ENCODE data around the gene SLC39A8.

Gene SLC39A8

GRCh38 chr4:102338405-102338804, 6.9 kb downstream of the SLC39A8 start:
- no peak for DNase-seq

DNA sequence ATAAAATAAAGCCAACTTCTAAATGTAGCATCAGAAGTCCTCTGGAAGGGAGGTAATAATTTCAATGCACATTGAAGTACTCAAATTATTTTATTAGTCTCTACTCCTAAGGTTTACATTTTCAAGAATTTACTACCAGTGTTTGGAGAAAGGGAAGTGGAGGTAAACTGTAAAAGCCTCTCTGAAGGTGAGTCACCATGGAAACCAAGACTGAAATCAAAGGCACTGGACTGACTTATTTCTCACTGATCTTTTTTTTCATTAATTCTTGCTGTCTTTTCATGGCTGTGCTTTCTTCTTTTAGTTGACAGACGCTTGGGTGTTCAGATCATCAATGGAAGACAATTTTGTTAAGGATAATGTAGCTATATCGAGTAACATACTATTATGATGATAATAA, 9.7 kb downstream of the SLC39A8 start:
- DNase-seq: no peak

- DNase-seq: no peak
Observed at GRCh38 chr4:102334624-102335023, 10.7 kb downstream of the SLC39A8 start.

- DNase-seq: no peak
Observed at GRCh38 chr4:102333787-102334186, 11.5 kb downstream of the SLC39A8 start.

- DNase-seq: no peak
Observed at GRCh38 chr4:102328045-102328444, 17.2 kb downstream of the SLC39A8 start.

GRCh38 chr4:102326951-102327350, 18.3 kb downstream of the SLC39A8 start:
- no peak for DNase-seq

- no peak for DNase-seq
Observed at GRCh38 chr4:102324730-102325129, 20.6 kb downstream of the SLC39A8 start.

DNA sequence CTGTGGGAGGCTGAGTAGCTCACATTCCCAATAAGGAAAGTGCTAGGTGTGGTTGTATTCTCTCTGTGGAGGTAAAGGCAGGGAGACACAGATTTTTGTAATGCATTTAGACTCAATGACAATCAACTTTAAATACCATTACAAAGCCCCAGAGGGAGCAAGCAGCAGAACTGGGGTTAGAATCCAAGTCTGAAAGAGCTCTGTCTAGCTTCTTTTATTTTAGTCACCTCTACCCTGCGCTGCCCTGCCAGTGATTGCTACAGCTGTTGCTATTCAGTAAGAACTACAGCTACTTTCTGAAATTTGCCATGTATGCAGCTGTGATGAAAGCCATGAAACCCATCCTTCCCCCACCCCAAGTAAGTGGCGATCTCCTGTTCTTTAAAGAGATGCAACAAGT, 22.5 kb downstream of the SLC39A8 start:
- no peak for DNase-seq

DNA sequence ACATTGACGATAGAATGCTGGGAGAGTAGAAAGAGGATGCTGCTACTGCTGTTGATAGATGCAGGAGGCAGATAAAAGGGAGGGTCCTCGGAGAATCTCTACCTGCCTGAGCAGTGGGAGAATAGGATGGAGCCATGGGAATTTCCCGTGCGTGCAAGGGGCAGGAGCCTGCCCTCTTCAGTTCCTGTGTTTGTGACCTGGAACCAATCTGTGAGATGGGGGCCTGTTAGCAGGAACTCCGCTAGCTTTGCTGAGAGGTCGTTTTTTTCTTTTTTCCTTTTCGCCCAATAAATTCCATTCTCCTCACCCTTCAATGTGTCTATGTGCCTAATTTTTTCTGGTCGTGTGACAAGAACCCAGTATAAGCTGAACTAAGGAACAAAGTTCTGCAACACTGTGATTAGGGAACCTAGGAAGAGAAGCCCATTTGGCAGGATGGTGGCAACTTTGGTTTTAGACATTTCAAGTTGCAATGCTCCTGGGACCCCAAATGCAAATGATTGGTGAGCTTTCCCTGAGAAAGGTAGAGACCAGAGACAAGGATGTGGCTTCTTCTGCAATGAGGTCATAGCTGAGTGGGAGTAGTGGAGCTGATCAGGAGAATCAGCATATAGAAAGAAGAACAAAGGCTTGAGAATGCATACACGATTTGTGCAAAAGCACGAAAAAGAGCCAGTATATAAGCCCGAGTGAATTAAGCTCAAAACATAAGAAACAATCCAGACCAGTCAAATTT, 23.9 kb downstream of the SLC39A8 start:
- no peak for DNase-seq

DNA sequence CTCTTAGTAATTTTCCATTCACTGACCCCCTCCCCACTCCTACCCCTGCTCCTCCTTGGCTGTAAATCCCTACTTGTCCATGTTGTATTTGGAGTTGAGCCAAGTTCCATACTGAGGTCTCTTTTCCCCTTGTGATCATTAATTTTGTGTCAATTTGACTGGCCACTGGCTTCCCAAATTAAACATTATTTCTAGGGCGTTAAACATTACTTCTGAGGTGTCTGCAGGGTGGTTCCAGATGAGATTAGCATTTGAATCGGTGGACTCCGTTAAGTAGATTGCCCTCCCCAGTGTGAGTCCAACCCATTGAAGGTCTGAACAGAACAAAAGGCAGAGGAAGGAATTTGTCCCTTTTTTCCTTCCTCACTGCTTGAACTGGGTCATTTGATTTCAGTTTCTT, 25.7 kb downstream of the SLC39A8 start:
- no peak for DNase-seq

DNA sequence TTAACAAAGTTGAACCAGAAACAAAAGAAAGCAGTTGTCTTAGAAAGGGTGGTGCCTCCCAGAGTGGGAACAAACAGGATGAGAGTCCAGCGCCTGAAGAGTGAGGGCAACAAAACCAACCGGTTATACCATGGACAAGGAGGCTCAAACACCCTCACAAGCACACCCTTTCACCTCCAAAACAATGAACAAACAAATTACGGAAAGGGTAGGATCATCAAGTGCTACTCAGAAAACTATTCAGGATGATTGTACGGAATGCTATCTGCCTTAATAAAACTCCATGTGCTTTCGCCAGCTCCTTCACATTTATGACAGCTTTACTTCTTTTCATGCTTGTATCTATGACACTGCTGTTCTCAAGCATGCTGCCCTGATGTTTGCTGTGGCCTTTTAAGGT, 26.8 kb downstream of the SLC39A8 start:
- DNase-seq: no peak

DNA sequence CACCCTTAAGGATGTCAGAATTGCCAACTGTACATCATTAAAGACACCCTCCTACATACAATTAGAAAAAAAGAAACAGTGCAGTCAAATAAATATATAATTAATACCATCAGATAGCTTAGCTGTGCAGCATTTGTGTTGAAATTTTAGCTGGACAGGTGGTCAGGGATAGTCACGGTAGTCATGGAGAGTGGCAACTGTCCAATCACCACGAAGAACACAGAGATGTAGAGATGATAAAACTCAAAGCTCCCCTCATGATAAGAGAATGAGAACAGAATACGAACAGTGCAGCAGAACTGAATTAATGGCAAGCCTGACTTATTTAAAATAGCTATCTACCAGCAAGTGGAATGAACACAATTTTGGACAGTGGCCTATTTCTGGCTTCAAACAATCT, 27.2 kb downstream of the SLC39A8 start:
- DNase-seq: no peak

- DNase-seq: no peak
Observed at GRCh38 chr4:102317459-102317858, 27.8 kb downstream of the SLC39A8 start.

GRCh38 chr4:102316585-102316984, 28.7 kb downstream of the SLC39A8 start:
- no peak for DNase-seq

GRCh38 chr4:102315532-102315931, 29.8 kb downstream of the SLC39A8 start:
- no peak for DNase-seq

DNA sequence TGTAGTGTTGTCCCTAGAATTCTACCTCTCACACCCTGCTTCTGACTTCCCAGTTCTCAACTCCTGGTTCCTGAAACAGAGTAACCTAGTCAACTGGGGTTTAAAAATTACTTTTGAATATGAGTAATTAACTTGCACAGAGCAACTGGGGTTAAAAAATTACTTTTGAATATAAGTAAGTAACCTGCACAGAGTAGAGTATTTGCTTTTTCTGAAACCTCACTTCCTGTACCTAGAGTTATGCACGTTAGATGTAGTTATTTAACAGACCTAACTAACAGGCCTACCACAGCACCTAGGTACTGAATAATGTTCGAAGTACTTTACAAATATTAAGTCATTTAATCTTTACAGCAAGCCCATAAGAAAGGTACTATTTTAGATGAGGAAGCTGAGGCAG, 32.9 kb downstream of the SLC39A8 start:
- no peak for DNase-seq

DNA sequence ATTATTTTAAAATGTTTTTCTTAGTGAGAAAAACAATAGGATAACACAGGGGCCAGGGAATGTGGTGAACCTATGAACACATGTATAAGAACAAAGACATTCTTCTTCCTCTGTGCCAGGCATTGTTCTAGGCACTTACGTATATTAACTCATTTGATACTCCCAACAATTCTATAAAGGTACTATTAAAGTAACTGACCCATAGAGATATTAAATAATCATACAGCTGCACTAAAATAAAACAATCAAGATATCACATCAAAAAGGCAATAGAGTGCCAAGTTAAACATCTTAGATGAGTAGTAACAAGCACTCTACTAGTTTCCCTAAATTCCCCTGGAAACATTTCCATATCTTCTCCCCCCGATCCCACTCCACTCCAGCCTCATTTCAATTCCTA, 33.4 kb downstream of the SLC39A8 start:
- no peak for DNase-seq

DNA sequence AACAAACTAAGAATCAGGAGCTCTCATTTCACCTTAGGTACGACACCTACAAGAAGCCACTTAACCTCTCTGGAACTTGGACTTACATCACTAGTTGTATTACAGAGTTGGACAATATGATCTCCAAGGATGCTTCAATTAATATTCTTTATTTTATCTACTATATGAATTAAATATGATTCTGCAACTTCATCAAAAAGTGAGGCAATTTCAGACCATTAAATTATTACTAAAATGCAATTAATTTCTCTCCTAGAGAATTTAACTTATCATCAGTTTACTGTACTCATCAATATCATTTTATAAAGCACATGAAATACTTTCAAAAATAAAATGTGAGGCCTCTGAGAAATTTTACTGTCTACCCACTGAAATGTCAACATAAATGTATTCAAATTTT, 33.9 kb downstream of the SLC39A8 start:
- DNase-seq: no peak

- DNase-seq: no peak
Observed at GRCh38 chr4:102308032-102308799, 37.1 kb downstream of the SLC39A8 start.

DNA sequence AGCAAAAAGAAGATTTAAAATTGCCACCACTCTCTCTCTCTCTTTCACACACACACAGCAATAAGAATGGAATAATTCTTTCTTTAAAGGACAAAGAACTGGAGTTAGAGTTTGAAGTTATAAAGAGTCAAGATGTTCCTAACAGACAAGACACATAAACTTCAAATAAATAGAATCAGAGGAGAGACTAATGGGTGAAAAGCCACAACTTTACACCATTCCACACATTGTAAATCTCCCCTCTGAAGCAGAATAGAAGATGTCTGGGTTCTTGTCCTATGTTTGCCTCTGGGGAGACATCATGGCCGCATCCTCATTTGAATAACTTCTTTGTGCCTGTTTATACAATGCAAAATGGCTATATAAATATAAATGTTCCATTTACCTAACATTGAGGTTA, 39.6 kb downstream of the SLC39A8 start:
- DNase-seq: no peak

GRCh38 chr4:102302762-102303161, 42.5 kb downstream of the SLC39A8 start:
- no peak for DNase-seq

DNA sequence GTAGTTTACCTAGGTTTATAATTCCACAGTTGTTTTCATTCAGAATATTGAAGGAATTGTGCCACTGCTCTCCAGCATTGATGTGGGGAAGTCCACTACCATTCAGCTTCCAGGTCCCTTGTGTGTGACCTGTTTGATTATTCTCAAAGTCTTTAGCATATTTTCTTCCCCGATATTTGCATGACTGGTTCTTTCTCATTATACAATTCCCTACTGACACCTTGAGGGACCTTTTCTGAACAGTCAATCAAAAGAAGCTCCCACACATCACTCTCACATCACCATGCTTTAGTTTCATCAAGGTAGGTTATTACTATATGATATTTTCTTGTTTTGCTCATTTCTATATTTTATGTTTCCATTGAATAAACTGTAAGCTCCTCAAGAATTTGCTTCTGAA, 44.1 kb downstream of the SLC39A8 start:
- DNase-seq: no peak

GRCh38 chr4:102299354-102300107, 45.8 kb downstream of the SLC39A8 start:
- no peak for DNase-seq

DNA sequence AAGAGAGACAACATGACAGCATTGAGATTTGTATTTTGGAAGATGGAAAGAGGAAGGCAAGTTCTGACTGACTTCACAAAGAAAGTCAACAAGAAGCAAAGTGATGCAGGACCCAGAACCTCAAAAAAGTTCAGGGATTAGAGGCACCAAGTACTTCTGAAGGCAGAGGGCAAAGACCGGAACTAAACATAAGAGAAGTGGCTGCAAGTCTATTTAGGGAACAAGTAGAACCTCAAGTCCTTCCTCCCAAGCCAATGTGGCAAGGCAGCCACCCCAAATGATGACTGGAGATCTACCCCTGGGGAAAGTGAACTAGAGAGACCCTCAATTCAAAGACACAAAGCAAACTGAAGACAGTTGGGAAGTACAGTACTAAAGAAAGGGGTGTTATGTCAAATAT, 46.6 kb downstream of the SLC39A8 start:
- DNase-seq: no peak

Measured in NCI-H1930 (cell line).